HAP-1 (cell line): ENCODE results near the gene RPLP2.

Experiments
- DNase-seq, 2 experiments: peaks; one replicate each; pipeline ENCODE4 v3.0.0-alpha.2; 2016 to 2020; ENCODE audit warnings: low spot score in 2 of 2
- H3K27me3 ChIP-seq: fragments of 250-450 bp; sonication (Bioruptor Pico); 2 replicates; pipeline ENCODE4 v1.5.1; 2020; ENCODE audit warnings: low read depth, mild to moderate bottlenecking, moderate library complexity
- H3K36me3 ChIP-seq: fragments of 250-450 bp; sonication (Bioruptor Pico); replicated peaks from 2 replicates; pipeline ENCODE4 v1.5.1; 2020; ENCODE audit warnings: mild to moderate bottlenecking
- H3K4me1 ChIP-seq: fragments of 250-450 bp; sonication (Bioruptor Pico); 2 replicates; pipeline ENCODE4 v1.5.1; 2020; ENCODE audit warnings: mild to moderate bottlenecking
- H3K4me3 ChIP-seq: fragments of 250-450 bp; sonication (Bioruptor Pico); 2 replicates; pipeline ENCODE4 v1.5.1; 2020; ENCODE audit warnings: mild to moderate bottlenecking, moderate library complexity
- H3K9me3 ChIP-seq: fragments of 250-450 bp; sonication (Bioruptor Pico); 2 replicates; pipeline ENCODE4 v1.5.1; 2020; ENCODE audit warnings: mild to moderate bottlenecking, moderate library complexity
- in situ Hi-C: fragments of 300-500 bp; cut with MboI; formaldehyde crosslinking; loops from 3 replicates; pipeline ENCODE4 v1.14.3; 2020; ENCODE audit warnings: low sequenced_read_pairs, inconsistent platforms, mixed read lengths

RPLP2 gene

GRCh38 chr11:832529-833113 lies 22.9 kb downstream of the RPLP2 start, which contains the start of gene CD151:
Gene CD151, plus strand, starts transcription at chr11:832952. Its CDS starts 3,118 bp downstream, at chr11:836070.
- Histone ChIP-seq H3K4me3 (peak within 1 kb of the TSS; percentile 66), H3K36me3 (peaks cover 24% of the 10 kb centered on the region), H3K9me3 (no peaks in the 10 kb centered on the region), H3K27me3 (no peaks in the 10 kb centered on the region), H3K4me1 (peaks cover 40% of the 10 kb centered on the region)
- DNase-seq, result peak; percentile 77 to 83
- in situ Hi-C loops, result no loop called here

- in situ Hi-C loops, result no loop called here
- DNase-seq, result peak in 1 of 2 experiments; percentile 67
- peaks cover 35% of the 10 kb centered on the region for H3K4me1 ChIP-seq
- no peaks in the 10 kb centered on the region for H3K27me3 ChIP-seq
- no peaks in the 10 kb centered on the region for H3K9me3 ChIP-seq
- peak overlapping the region; percentile 66 for H3K4me3 ChIP-seq
- H3K36me3 ChIP-seq, result peaks cover 29% of the 10 kb centered on the region
Observed at GRCh38 chr11:833114-833791, 23.5 kb downstream of the RPLP2 start.

GRCh38 chr11:833849-834311 lies 24.1 kb downstream of the RPLP2 start:
- in situ Hi-C loops, result no loop called here
- Histone ChIP-seq H3K4me1 (peaks cover 35% of the 10 kb centered on the region), H3K4me3 (peak overlapping the region; percentile 66), H3K27me3 (no peaks in the 10 kb centered on the region), H3K9me3 (no peaks in the 10 kb centered on the region), H3K36me3 (peaks cover 34% of the 10 kb centered on the region)
- DNase-seq, result no peak

DNA sequence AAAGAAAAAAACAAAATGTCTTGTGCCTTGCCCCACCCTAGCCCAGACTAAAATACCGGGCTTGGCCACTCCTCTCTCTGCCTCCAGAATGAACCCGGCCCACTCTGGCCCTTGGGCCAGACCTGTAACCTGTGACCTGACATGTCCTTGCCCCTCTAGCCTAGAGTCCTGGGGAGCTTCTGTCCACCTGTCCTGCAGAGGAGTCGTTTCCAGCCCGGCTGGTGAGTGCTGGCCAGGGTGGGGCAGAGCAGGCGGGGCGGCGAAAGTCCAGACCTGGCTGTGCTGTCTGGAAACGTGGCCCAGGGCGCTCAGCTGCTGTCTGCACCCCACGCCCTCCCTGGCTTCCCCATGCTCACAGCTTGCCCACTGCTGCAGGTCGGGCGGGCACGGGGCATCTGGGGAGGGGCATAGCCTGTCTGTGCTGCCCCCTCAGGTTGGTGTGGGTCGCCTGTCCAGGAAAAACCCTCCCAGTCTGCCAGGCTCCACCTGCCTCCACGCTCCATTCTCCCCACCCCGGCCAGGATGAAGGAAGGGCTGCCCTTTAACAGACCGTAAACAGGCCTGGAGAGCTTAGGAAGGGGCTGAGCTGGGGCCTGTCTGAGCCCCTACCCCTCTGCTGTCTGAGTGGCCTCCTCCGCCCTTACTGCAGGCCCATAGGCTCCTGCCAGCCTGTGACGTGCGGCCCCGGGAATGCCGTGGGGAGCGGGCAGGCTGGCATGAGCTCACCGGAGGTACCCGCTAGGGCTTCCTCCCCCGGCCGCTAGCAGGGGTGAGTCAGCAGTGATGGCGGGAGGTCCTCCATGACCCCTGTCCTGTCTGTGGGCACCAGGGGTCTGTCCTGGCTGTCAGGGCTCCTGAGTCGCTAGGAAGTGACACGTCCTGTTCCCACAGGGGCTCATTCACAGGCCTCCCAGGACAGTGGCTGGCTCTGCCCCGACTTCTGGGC lies 24.9 kb downstream of the RPLP2 start:
- Histone ChIP-seq H3K4me1 (peaks cover 35% of the 10 kb centered on the region), H3K4me3 (peak overlapping the region; percentile 66)
- no peak for DNase-seq

GRCh38 chr11:836274-836673 lies 26.5 kb downstream of the RPLP2 start:
- in situ Hi-C loops, result no loop called here
- peaks cover 29% of the 10 kb centered on the region for H3K4me1 ChIP-seq
- DNase-seq, result no peak
- peaks cover 58% of the 10 kb centered on the region for H3K36me3 ChIP-seq
- H3K4me3 ChIP-seq, result no peak overlapping the region
- no peaks in the 10 kb centered on the region for H3K9me3 ChIP-seq
- H3K27me3 ChIP-seq, result no peaks in the 10 kb centered on the region

More for the DNA sequence above, 24.9 kb downstream of the RPLP2 start:
- no peaks in the 10 kb centered on the region for H3K27me3 ChIP-seq
- peaks cover 42% of the 10 kb centered on the region for H3K36me3 ChIP-seq
- H3K9me3 ChIP-seq, result no peaks in the 10 kb centered on the region
- in situ Hi-C loops, result no loop called here

DNA sequence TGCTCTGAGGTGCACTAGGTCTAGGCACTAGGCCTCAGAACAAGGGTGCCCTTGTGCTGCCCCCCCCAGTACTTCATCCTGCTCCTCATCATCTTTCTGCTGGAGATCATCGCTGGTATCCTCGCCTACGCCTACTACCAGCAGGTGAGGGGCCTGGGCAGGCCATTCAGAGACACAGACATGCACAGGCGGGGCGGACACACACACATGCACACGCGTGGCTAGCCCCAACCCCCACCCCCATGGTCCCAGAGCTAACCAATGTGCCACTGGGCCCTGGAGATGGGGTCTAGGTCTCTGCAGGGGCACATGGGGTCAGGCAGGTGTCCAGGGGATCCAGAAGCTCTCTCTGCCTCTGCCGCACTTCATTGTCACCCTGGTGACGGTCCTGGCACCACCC lies 26.9 kb downstream of the RPLP2 start:
- H3K4me3 ChIP-seq, result no peak overlapping the region
- H3K9me3 ChIP-seq, result no peaks in the 10 kb centered on the region
- no peak for DNase-seq
- H3K4me1 ChIP-seq, result peaks cover 27% of the 10 kb centered on the region
- in situ Hi-C loops, result no loop called here
- H3K36me3 ChIP-seq, result peaks cover 61% of the 10 kb centered on the region
- H3K27me3 ChIP-seq, result no peaks in the 10 kb centered on the region

DNA sequence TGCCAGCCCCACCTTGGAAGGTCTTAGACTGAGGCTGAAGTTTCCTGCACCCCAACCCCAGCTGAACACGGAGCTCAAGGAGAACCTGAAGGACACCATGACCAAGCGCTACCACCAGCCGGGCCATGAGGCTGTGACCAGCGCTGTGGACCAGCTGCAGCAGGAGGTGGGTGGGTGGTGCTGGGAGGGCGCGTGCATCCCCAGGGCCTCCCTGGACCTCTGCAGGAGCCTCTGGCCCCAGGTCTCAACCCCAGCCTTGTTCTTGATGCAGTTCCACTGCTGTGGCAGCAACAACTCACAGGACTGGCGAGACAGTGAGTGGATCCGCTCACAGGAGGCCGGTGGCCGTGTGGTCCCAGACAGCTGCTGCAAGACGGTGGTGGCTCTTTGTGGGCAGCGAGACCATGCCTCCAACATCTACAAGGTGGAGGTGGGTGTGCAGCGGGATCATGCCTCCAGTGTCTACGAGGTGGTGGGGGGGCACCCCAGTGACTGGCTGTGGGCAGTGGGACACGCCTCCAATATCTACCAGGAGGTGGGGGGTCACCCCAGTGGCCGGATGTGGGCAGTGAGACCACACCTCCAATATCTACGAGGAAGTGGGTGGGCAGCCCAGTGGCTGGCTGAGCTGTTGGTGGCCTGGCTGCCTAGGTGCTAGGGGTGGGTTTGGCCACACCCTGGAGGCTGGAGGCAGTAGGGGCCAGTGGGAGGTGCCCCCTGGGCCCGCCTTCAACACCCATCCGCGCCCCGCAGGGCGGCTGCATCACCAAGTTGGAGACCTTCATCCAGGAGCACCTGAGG lies 27.6 kb downstream of the RPLP2 start:
- in situ Hi-C loops, result no loop called here
- no peak for DNase-seq
- no peaks in the 10 kb centered on the region for H3K27me3 ChIP-seq
- H3K36me3 ChIP-seq, result peaks cover 66% of the 10 kb centered on the region
- H3K9me3 ChIP-seq, result no peaks in the 10 kb centered on the region
- H3K4me1 ChIP-seq, result peaks cover 21% of the 10 kb centered on the region
- H3K4me3 ChIP-seq, result no peak overlapping the region

DNA sequence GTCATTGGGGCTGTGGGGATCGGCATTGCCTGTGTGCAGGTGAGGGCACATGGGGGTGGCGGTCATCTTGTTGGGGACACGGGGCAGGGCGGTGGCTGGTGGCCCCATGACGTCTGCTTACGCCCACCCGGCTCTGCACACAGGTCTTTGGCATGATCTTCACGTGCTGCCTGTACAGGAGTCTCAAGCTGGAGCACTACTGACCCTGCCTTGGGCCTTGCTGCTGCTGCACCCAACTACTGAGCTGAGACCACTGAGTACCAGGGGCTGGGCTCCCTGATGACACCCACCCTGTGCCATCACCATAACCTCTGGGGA lies 28.2 kb downstream of the RPLP2 start:
- in situ Hi-C loops, result no loop called here
- no peak overlapping the region for H3K4me3 ChIP-seq
- no peaks in the 10 kb centered on the region for H3K9me3 ChIP-seq
- no peak for DNase-seq
- peaks cover 66% of the 10 kb centered on the region for H3K36me3 ChIP-seq
- H3K4me1 ChIP-seq, result peaks cover 21% of the 10 kb centered on the region
- no peaks in the 10 kb centered on the region for H3K27me3 ChIP-seq

DNA sequence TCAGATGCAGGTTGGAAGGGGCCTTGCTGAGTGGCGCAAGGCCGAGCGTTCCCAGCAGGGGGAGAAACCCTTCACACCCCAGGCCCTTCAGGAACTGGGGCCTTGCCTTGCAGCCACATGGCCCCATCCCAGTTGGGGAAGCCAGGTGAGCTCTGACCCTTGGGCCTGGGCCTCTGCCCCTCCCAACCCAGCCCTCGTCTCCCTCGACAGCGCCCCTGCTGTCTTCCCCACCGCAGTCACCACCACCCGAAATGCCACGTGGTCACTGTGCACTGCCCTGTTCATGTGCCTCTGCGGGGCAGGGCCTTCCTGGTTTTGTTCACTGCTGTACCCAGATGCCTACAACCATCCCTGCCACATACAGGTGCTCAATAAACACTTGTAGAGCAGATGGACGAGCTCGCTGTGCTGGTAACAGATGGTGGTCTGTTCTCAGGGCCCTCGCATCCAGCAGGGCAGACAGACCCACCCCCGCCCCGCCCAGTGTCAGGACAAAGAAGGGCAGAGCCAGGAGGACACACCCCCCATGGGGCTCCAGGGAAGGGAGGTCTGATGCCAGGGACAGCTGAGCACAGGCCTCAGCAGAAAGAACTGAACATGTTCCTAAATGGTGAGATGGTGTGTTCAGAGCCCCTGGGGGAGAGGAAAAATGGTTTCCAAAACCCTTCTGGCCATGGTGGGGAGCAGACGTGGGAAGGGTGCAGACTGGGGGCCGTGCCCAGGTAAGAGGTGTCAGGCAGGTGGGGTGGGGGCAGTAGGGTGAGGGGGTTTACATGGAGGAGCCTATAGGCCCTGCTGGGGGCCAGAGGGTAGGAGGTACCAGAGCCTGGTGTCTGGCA lies 28.9 kb downstream of the RPLP2 start:
- Histone ChIP-seq H3K4me1 (peaks cover 20% of the 10 kb centered on the region), H3K9me3 (no peaks in the 10 kb centered on the region), H3K36me3 (peaks cover 66% of the 10 kb centered on the region), H3K4me3 (no peak overlapping the region), H3K27me3 (no peaks in the 10 kb centered on the region)
- in situ Hi-C loops, result no loop called here
- DNase-seq, result peak in 1 of 2 experiments; percentile 62

DNA sequence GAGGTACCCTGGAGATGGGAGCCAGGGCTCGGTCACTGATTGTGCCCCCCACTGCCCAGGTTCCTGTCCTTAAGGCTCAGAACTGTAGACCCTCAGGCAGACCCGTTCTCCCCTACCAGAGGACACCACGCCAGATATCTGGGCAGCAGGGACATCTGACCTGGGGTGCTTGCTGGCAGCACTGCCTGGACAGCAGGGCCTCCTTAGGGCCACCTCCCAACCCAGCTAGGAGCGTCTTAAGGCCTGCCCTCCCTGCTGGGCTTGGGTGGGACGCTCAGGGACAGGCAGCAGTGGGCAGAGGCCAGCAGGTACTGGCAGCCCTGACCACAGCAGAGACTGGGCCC lies 29.5 kb downstream of the RPLP2 start:
- H3K4me3 ChIP-seq, result no peak overlapping the region

DNA sequence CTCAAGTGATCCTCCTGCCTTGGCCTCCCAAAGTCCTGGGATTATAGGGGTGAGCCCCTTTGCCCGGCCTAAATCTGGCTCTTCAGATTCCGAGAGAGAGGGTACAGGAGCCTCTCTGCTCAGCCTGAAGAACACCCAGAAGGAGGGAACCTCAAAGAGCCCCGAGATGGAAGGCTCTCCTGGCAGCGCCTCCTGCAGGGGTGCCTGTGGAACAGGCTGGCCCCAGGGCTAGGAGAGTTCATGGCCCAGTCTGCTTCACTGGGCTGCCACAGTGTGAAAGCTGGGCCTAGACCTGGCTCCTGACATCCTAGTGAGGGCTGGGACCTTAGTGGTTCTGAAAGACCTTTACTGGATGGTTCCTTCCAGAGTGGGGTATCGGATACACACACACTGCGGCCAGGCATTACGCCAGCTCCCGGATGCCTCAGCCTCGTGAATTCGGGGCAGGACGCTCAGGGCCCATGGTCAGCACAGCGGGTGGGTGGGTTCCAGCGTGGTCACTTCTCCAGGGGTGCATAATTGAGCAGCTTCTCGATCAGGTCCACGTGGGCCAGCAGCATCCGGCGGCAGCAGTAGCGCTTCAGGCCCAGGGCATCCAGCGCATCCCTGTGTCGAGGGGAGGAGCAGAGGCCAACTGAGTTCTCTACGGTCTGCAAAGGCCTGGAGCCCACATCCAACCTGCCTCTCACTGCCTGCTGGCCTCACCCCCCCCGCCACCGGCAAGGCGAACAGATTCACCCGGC lies 30.3 kb downstream of the RPLP2 start:
- Histone ChIP-seq H3K4me3 (peak overlapping the region; percentile 89; the same call in 1 of the 2 replicates), H3K27me3 (no peaks in the 10 kb centered on the region), H3K36me3 (peaks cover 63% of the 10 kb centered on the region), H3K9me3 (no peaks in the 10 kb centered on the region), H3K4me1 (peaks cover 13% of the 10 kb centered on the region)
- in situ Hi-C loops, result no loop called here
- no peak for DNase-seq

More for the DNA sequence above, 29.5 kb downstream of the RPLP2 start:
- peaks cover 66% of the 10 kb centered on the region for H3K36me3 ChIP-seq
- in situ Hi-C loops, result no loop called here
- H3K9me3 ChIP-seq, result no peaks in the 10 kb centered on the region
- H3K4me1 ChIP-seq, result peaks cover 17% of the 10 kb centered on the region
- no peaks in the 10 kb centered on the region for H3K27me3 ChIP-seq
- DNase-seq, result no peak

- in situ Hi-C loops, result no loop called here
- DNase-seq, result no peak
- H3K4me3 ChIP-seq, result peak overlapping the region; percentile 89
- H3K27me3 ChIP-seq, result no peaks in the 10 kb centered on the region
- H3K9me3 ChIP-seq, result no peaks in the 10 kb centered on the region
- H3K4me1 ChIP-seq, result peaks cover 14% of the 10 kb centered on the region
- H3K36me3 ChIP-seq, result peaks cover 48% of the 10 kb centered on the region
Observed at GRCh38 chr11:841981-842369, 32.2 kb downstream of the RPLP2 start.
